Skeletal muscle cell (primary cell): Measurements from ENCODE around the gene ESD.

Experiments
- DNase-seq: peaks from one replicate; pipeline ENCODE4 v3.0.0-alpha.2; 2010; ENCODE audit warnings: low read depth
- H3K4me3 ChIP-seq: 2 replicates; pipeline ENCODE4 v1.5.1; 2011; ENCODE audit warnings: low read depth, mild to moderate bottlenecking, control low read depth, low read length, moderate library complexity

The ESD gene

GRCh38 chr13:46751811-46752635 is 44.9 kb downstream of the ESD start:
- DNase-seq, result no peak
- H3K4me3 ChIP-seq, result no peak overlapping the region

GRCh38 chr13:46749951-46750350 is 47.0 kb downstream of the ESD start:
- DNase-seq, result no peak
- no peak overlapping the region for H3K4me3 ChIP-seq

GRCh38 chr13:46748300-46748699 is 48.7 kb downstream of the ESD start:
- H3K4me3 ChIP-seq, result no peak overlapping the region
- DNase-seq, result no peak

- no peak overlapping the region for H3K4me3 ChIP-seq
- no peak for DNase-seq
These were observed 49.7 kb downstream of the ESD start for GRCh38 chr13:46747031-46747820.

- DNase-seq, result no peak
- no peak overlapping the region for H3K4me3 ChIP-seq
These were observed 51.3 kb downstream of the ESD start for GRCh38 chr13:46745706-46746105.

- no peak for DNase-seq
- H3K4me3 ChIP-seq, result no peak overlapping the region
These were observed 51.9 kb downstream of the ESD start for GRCh38 chr13:46745062-46745461.

GRCh38 chr13:46743191-46743590 is 53.8 kb downstream of the ESD start:
- no peak overlapping the region for H3K4me3 ChIP-seq
- no peak for DNase-seq

- no peak for DNase-seq
- H3K4me3 ChIP-seq, result no peak overlapping the region
These were observed 57.4 kb downstream of the ESD start for GRCh38 chr13:46739447-46740098.

GRCh38 chr13:46738766-46739165 is 58.2 kb downstream of the ESD start:
- H3K4me3 ChIP-seq, result no peak overlapping the region
- DNase-seq, result no peak

- no peak overlapping the region for H3K4me3 ChIP-seq
- DNase-seq, result no peak
These were observed 58.9 kb downstream of the ESD start for GRCh38 chr13:46738055-46738454.

GRCh38 chr13:46736541-46737310 is 60.2 kb downstream of the ESD start:
- H3K4me3 ChIP-seq, result no peak overlapping the region
- DNase-seq, result no peak

- H3K4me3 ChIP-seq, result no peak overlapping the region
- DNase-seq, result no peak
These were observed 61.5 kb downstream of the ESD start for GRCh38 chr13:46735425-46735824.

- no peak overlapping the region for H3K4me3 ChIP-seq
- no peak for DNase-seq
These were observed 65.4 kb downstream of the ESD start for GRCh38 chr13:46731535-46731934.

- DNase-seq, result no peak
- no peak overlapping the region for H3K4me3 ChIP-seq
These were observed 68.2 kb downstream of the ESD start for GRCh38 chr13:46728777-46729176.

- DNase-seq, result no peak
- H3K4me3 ChIP-seq, result no peak overlapping the region
These were observed 70.6 kb downstream of the ESD start for GRCh38 chr13:46726347-46726746.
